HCT116 (cell line): ENCODE data around the gene ELF2. TPM values are rescaled to one million over a fixed set of nuclear protein-coding genes. Genes with fewer than 3 reads are reported as not detected.

ENCODE experiments used
- ATAC-seq: fragments of 200-7000 bp; cut with Tn5 transposase; 2 replicates; pipeline ENCODE4 v1.9.1; 2020; ENCODE audit warnings: mild to moderate bottlenecking, moderate library complexity
- BruUV-seq: library from RNA; stranded (reverse); fragments of 400-500 nt; replicated peaks from 2 replicates; lab custom pipeline; 2021; lab: Mats Ljungman, UMichigan
- CTCF ChIA-PET: fragments of 300-600 bp; sonication (Branson Sonifier 250); formaldehyde crosslinking; loops from one replicate; lab custom pipeline; 2021; ENCODE audit warnings: antibody characterized with exemption; lab: Charles Lee
- POLR2A ChIA-PET: fragments of 300-600, 350-600 bp; sonication (Branson Sonifier 250); formaldehyde crosslinking; loops from one replicate; lab custom pipeline; 2021; ENCODE audit warnings: antibody characterized with exemption; lab: Charles Lee
- RAD21 ChIA-PET, 2 experiments: fragments of 300-600 bp; sonication (Branson Sonifier 250); formaldehyde crosslinking; loops; one replicate each; lab custom pipeline; 2023; ENCODE audit warnings: low total read pairs in 2 of 2; ENCODE audit not compliant: uncharacterized antibody in 2 of 2, unreplicated experiment in 2 of 2, low non-redundant PET in 1 of 2; lab: Charles Lee
- DNase-seq: peaks from one replicate; pipeline ENCODE4 v3.0.0-alpha.2; 2010; ENCODE audit warnings: low read depth, low spot score
- H2AFZ ChIP-seq: fragments of 200-600 bp; shearing (Covaris generic), sonication (generic); 2 replicates; pipeline ENCODE4 v1.6.1; 2017; ENCODE audit warnings: low read depth, mixed run types, mixed read lengths, antibody characterized with exemption, low read length; ENCODE audit not compliant: poor library complexity, severe bottlenecking
- H3K27ac ChIP-seq: 2 replicates; pipeline ENCODE4 v1.5.1; 2012; ENCODE audit warnings: low read depth, low read length
- H3K27me3 ChIP-seq: fragments of 200-600 bp; sonication (generic); 2 replicates; pipeline ENCODE4 v1.6.1; 2016; ENCODE audit warnings: mixed run types, low read length, mixed read lengths; ENCODE audit not compliant: insufficient read depth
- H3K36me3 ChIP-seq, 2 experiments: fragments of 200-500 bp in 1 of 2; fragments of 200-600 bp in 1 of 2; sonication (Bioruptor generic) in 1 of 2; sonication (generic) in 1 of 2; 2 replicates each; pipeline versions ENCODE4 v1.5.1 to v1.6.1; 2014 to 2016; ENCODE audit warnings: low read length in 2 of 2, inconsistent platforms in 1 of 2, mixed read lengths in 1 of 2, mixed run types in 1 of 2; ENCODE audit not compliant: insufficient read depth in 2 of 2, control insufficient read depth in 1 of 2
- H3K4me1 ChIP-seq, 2 experiments: fragments of 200-600 bp in 1 of 2; sonication (generic) in 1 of 2; 2 replicates each; pipeline versions ENCODE4 v1.5.1 to v1.6.1; 2012 to 2017; ENCODE audit warnings: low read length in 2 of 2, inconsistent platforms in 1 of 2, mild to moderate bottlenecking in 1 of 2, mixed read lengths in 1 of 2, mixed run types in 1 of 2, moderate library complexity in 1 of 2; ENCODE audit not compliant: insufficient read depth in 2 of 2, control insufficient read depth in 1 of 2
- H3K4me2 ChIP-seq: fragments of 200-600 bp; sonication (generic); 2 replicates; pipeline ENCODE4 v1.6.1; 2017; ENCODE audit warnings: mixed run types, low read length, mixed read lengths
- H3K4me3 ChIP-seq, 2 experiments: fragments of 200-600 bp in 1 of 2; sonication (generic) in 1 of 2; replicated peaks in 1 of 2; 2 replicates each; pipeline ENCODE4 v1.5.1; 2011 to 2016; ENCODE audit warnings: low read length in 2 of 2, control low read depth in 1 of 2, low read depth in 1 of 2, mild to moderate bottlenecking in 1 of 2, mixed read lengths in 1 of 2, mixed run types in 1 of 2
- H3K79me2 ChIP-seq: fragments of 200-600 bp; sonication (generic); 2 replicates; pipeline ENCODE4 v1.6.1; 2017; ENCODE audit warnings: mild to moderate bottlenecking, mixed run types, low read length, moderate library complexity, mixed read lengths; ENCODE audit not compliant: insufficient read depth
- H3K9ac ChIP-seq: fragments of 200-600 bp; sonication (generic); 2 replicates; pipeline ENCODE4 v1.6.1; 2016; ENCODE audit warnings: low read length, mixed read lengths
- H3K9me2 ChIP-seq: fragments of 200-600 bp; sonication (generic), shearing (Covaris generic); 2 replicates; pipeline ENCODE4 v1.6.1; 2017; ENCODE audit warnings: mixed run types, mild to moderate bottlenecking, moderate library complexity; ENCODE audit not compliant: insufficient read depth
- H3K9me3 ChIP-seq, 2 experiments: fragments of 200-500 bp in 1 of 2; fragments of 200-600 bp in 1 of 2; sonication (Bioruptor generic) in 1 of 2; sonication (generic) in 1 of 2; 2 replicates each; pipeline ENCODE4 v1.6.1; 2014 to 2017; ENCODE audit warnings: low read length in 2 of 2, mixed read lengths in 2 of 2, inconsistent platforms in 1 of 2, low read depth in 1 of 2, mild to moderate bottlenecking in 1 of 2, mixed run types in 1 of 2, moderate library complexity in 1 of 2; ENCODE audit not compliant: control insufficient read depth in 1 of 2, insufficient read depth in 1 of 2
- H4K20me1 ChIP-seq: fragments of 200-600 bp; sonication (generic), shearing (Covaris generic); 2 replicates; pipeline ENCODE4 v1.6.1; 2017; ENCODE audit warnings: mixed run types, mild to moderate bottlenecking, moderate library complexity; ENCODE audit not compliant: insufficient read depth
- CEBPB ChIP-seq: IDR thresholded peaks from 2 replicates; pipeline ENCODE4 v1.6.1; 2012; ENCODE audit warnings: low read depth
- EZH2phosphoT487 ChIP-seq: fragments of 200-600 bp; IDR thresholded peaks from 2 replicates; pipeline ENCODE4 v1.6.1; 2018; ENCODE audit warnings: antibody characterized with exemption, borderline replicate concordance
- RAD21 ChIP-seq: IDR thresholded peaks from 2 replicates; pipeline ENCODE4 v1.6.1; 2012; ENCODE audit warnings: low read depth, mild to moderate bottlenecking
- SIN3A ChIP-seq: IDR thresholded peaks from 2 replicates; pipeline ENCODE4 v1.6.1; 2012; ENCODE audit warnings: low read depth
- SP1 ChIP-seq: IDR thresholded peaks from 2 replicates; pipeline ENCODE4 v1.6.1; 2012; ENCODE audit warnings: low read depth
- TCF7L2 ChIP-seq: IDR thresholded peaks from 2 replicates; pipeline ENCODE4 v1.7.0; 2011; ENCODE audit warnings: borderline replicate concordance, inconsistent platforms; ENCODE audit not compliant: insufficient read depth, insufficient read length; ENCODE audit errors: extremely low read depth
- YY1 ChIP-seq: IDR thresholded peaks from 2 replicates; pipeline ENCODE4 v1.6.1; 2011; ENCODE audit warnings: low read length, low read depth, moderate library complexity, mild to moderate bottlenecking; ENCODE audit not compliant: insufficient replicate concordance; ENCODE audit errors: extremely low read depth
- ZFX ChIP-seq: fragments of 450-650 bp; IDR thresholded peaks from 2 replicates; pipeline ENCODE4 v1.6.1; 2017
- ZNF274 ChIP-seq: fragments of 200-500 bp; sonication (Bioruptor generic); IDR thresholded peaks from 2 replicates; pipeline ENCODE4 v1.6.1; 2014; ENCODE audit warnings: mild to moderate bottlenecking, low read depth, low read length, inconsistent platforms
- intact Hi-C: fragments of 100-400 bp; cut with micrococcal nuclease; formaldehyde crosslinking; loops from 2 replicates; pipeline ENCODE4 v1.10.0; 2022
- total RNA-seq: library from RNA; stranded (reverse); gene quantifications from one replicate; pipeline ENCODE4 v1.2.1, GENCODE V29; 2021; ENCODE audit not compliant: unreplicated experiment
- TF ChIP-seq, protein P1 (sequence below), 3 experiments: fragments of 200-600 bp in 1 of 3; sonication (generic) in 1 of 3; IDR thresholded peaks in 2 of 3; conservative IDR thresholded peaks in 1 of 3; 2 replicates each; pipeline ENCODE4 v1.5.1; 2012 to 2017; ENCODE audit warnings: low read depth in 2 of 3, low read length in 2 of 3, antibody characterized with exemption in 1 of 3, borderline replicate concordance in 1 of 3, control low read depth in 1 of 3, mild to moderate bottlenecking in 1 of 3, mixed read lengths in 1 of 3, mixed run types in 1 of 3, moderate library complexity in 1 of 3; ENCODE audit not compliant: insufficient read depth in 1 of 3
- TF ChIP-seq, protein P2 (sequence below): IDR thresholded peaks from 2 replicates; pipeline ENCODE4 v1.6.1; 2012
- TF ChIP-seq, protein P3 (sequence below): IDR thresholded peaks from 2 replicates; pipeline ENCODE4 v1.6.1; 2012; ENCODE audit warnings: low read depth

Gene ELF2
- total RNA-seq, 1 experiment from 2014 or later: 28.2 TPM

DNA sequence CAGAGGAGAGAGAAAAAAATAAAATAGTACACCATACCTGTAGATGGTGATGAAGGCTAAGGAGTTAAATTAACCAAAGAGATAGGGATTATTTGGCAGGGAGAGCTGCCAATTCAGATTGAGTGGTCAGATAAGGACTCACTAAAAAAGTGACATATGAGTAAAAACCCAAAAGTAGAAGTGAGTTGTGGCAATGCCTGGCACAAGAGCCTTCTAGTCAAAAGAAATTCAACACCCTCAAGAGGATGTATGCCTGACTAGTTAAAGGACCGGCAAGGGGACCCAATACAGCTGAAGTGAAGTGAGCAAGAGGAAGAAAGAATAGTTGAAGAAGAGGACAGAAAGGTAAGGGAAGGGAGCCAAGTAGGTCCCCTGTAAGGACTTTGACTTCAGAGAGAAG is 34.9 kb downstream of the ELF2 start:
- H3K79me2 ChIP-seq: no peaks in the 10 kb centered on the region; the same call in 1 of the 2 replicates
- no peak overlapping the region for H3K4me3 ChIP-seq
- no peaks in the 10 kb centered on the region for H3K36me3 ChIP-seq
- H3K27me3 ChIP-seq: no peaks in the 10 kb centered on the region
- intact Hi-C loops: no loop called here
- H3K4me1 ChIP-seq: no peaks in the 10 kb centered on the region
- ChIA-PET CTCF (no interaction called here), RAD21 (no interaction called here), POLR2A (no interaction called here)
- no peak overlapping the region for H2AFZ ChIP-seq
- no peak for TF ChIP-seq TCF7L2
- no peak for TF ChIP-seq SIN3A
- no peak for TF ChIP-seq RAD21
- TF ChIP-seq SP1: no peak
- TF ChIP-seq, protein P1, sequence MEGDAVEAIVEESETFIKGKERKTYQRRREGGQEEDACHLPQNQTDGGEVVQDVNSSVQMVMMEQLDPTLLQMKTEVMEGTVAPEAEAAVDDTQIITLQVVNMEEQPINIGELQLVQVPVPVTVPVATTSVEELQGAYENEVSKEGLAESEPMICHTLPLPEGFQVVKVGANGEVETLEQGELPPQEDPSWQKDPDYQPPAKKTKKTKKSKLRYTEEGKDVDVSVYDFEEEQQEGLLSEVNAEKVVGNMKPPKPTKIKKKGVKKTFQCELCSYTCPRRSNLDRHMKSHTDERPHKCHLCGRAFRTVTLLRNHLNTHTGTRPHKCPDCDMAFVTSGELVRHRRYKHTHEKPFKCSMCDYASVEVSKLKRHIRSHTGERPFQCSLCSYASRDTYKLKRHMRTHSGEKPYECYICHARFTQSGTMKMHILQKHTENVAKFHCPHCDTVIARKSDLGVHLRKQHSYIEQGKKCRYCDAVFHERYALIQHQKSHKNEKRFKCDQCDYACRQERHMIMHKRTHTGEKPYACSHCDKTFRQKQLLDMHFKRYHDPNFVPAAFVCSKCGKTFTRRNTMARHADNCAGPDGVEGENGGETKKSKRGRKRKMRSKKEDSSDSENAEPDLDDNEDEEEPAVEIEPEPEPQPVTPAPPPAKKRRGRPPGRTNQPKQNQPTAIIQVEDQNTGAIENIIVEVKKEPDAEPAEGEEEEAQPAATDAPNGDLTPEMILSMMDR (IDR thresholded peaks at IDR 0.05 in 2 of 3, conservative IDR thresholded peaks at IDR 0.05 in 1 of 3; ENCODE audit: borderline replicate concordance in 1 of 3, insufficient read depth in 1 of 3, low read depth in 2 of 3, low read length in 2 of 3): no peak
- no peak for TF ChIP-seq YY1
- no peak for TF ChIP-seq ZNF274
- TF ChIP-seq, protein P2, sequence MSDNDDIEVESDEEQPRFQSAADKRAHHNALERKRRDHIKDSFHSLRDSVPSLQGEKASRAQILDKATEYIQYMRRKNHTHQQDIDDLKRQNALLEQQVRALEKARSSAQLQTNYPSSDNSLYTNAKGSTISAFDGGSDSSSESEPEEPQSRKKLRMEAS: no peak
- TF ChIP-seq CEBPB: no peak
- TF ChIP-seq EZH2phosphoT487: no peak
- TF ChIP-seq ZFX: no peak
- TF ChIP-seq, protein P3, sequence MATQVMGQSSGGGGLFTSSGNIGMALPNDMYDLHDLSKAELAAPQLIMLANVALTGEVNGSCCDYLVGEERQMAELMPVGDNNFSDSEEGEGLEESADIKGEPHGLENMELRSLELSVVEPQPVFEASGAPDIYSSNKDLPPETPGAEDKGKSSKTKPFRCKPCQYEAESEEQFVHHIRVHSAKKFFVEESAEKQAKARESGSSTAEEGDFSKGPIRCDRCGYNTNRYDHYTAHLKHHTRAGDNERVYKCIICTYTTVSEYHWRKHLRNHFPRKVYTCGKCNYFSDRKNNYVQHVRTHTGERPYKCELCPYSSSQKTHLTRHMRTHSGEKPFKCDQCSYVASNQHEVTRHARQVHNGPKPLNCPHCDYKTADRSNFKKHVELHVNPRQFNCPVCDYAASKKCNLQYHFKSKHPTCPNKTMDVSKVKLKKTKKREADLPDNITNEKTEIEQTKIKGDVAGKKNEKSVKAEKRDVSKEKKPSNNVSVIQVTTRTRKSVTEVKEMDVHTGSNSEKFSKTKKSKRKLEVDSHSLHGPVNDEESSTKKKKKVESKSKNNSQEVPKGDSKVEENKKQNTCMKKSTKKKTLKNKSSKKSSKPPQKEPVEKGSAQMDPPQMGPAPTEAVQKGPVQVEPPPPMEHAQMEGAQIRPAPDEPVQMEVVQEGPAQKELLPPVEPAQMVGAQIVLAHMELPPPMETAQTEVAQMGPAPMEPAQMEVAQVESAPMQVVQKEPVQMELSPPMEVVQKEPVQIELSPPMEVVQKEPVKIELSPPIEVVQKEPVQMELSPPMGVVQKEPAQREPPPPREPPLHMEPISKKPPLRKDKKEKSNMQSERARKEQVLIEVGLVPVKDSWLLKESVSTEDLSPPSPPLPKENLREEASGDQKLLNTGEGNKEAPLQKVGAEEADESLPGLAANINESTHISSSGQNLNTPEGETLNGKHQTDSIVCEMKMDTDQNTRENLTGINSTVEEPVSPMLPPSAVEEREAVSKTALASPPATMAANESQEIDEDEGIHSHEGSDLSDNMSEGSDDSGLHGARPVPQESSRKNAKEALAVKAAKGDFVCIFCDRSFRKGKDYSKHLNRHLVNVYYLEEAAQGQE: no peak
- ATAC-seq (no peak), DNase-seq (no peak)
- BruUV-seq: no TSS peak
- no peak overlapping the region for H3K27ac ChIP-seq
- no peaks in the 10 kb centered on the region for H3K9me2 ChIP-seq
- H4K20me1 ChIP-seq: no peaks in the 10 kb centered on the region
- no peaks in the 10 kb centered on the region for H3K9me3 ChIP-seq
- H3K9ac ChIP-seq: no peak overlapping the region
- no peak overlapping the region for H3K4me2 ChIP-seq
